OCI-LY1 (cell line): ENCODE data around the gene ZSWIM8.

Experiments used
- H2AFZ ChIP-seq: fragments of 200-600 bp; sonication (generic), shearing (Covaris generic); 2 replicates; pipeline ENCODE4 v1.6.0; 2014; ENCODE audit warnings: antibody characterized with exemption, mild to moderate bottlenecking, low read length
- H3F3A ChIP-seq: fragments of 200-600 bp; sonication (generic), shearing (Covaris generic); 2 replicates; pipeline ENCODE4 v1.6.0; 2014; ENCODE audit warnings: mild to moderate bottlenecking, antibody characterized with exemption, low read length, moderate library complexity; ENCODE audit not compliant: insufficient read depth
- H3K27ac ChIP-seq: fragments of 200-600 bp; sonication (generic); 2 replicates; pipeline ENCODE4 v1.5.1; 2014; ENCODE audit warnings: low read length, mixed run types, mild to moderate bottlenecking, low read depth; ENCODE audit not compliant: poor library complexity, severe bottlenecking
- H3K27me3 ChIP-seq: fragments of 200-600 bp; sonication (generic); 2 replicates; pipeline ENCODE4 v1.6.0; 2014; ENCODE audit warnings: antibody characterized with exemption, mild to moderate bottlenecking, low read length, moderate library complexity; ENCODE audit not compliant: insufficient read depth
- H3K36me3 ChIP-seq: fragments of 200-600 bp; sonication (generic); 2 replicates; pipeline ENCODE4 v1.6.1; 2014; ENCODE audit warnings: mild to moderate bottlenecking, antibody characterized with exemption, low read length, moderate library complexity, mixed read lengths; ENCODE audit not compliant: insufficient read depth
- H3K4me1 ChIP-seq: fragments of 200-600 bp; sonication (generic); 2 replicates; pipeline ENCODE4 v1.5.1; 2014; ENCODE audit warnings: mild to moderate bottlenecking, low read length, moderate library complexity; ENCODE audit not compliant: insufficient read depth, severe bottlenecking
- H3K4me2 ChIP-seq: fragments of 200-600 bp; sonication (generic), shearing (Covaris generic); 2 replicates; pipeline ENCODE4 v1.6.1; 2014; ENCODE audit warnings: low read length
- H3K4me3 ChIP-seq: fragments of 200-600 bp; sonication (generic); 2 replicates; pipeline ENCODE4 v1.5.1; 2014; ENCODE audit warnings: low read length, low read depth, mild to moderate bottlenecking, mixed read lengths; ENCODE audit not compliant: poor library complexity, severe bottlenecking
- H3K79me2 ChIP-seq: fragments of 200-600 bp; shearing (Covaris generic); 2 replicates; pipeline ENCODE4 v1.6.1; 2016; ENCODE audit warnings: mixed run types, low read length, mixed read lengths; ENCODE audit not compliant: insufficient read depth
- H3K9ac ChIP-seq: fragments of 200-600 bp; sonication (generic), shearing (Covaris generic); 2 replicates; pipeline ENCODE4 v1.6.1; 2014; ENCODE audit warnings: mild to moderate bottlenecking, low read length, mixed read lengths
- H3K9me2 ChIP-seq: fragments of 200-600 bp; sonication (generic), shearing (Covaris generic); 2 replicates; pipeline ENCODE4 v1.6.1; 2014; ENCODE audit warnings: low read depth, mild to moderate bottlenecking, low read length, mixed read lengths
- H3K9me3 ChIP-seq: fragments of 200-600 bp; shearing (Covaris generic); 2 replicates; pipeline ENCODE4 v1.6.1; 2014; ENCODE audit warnings: low read length, mixed read lengths
- H4K20me1 ChIP-seq: fragments of 200-600 bp; sonication (generic), shearing (Covaris generic); 2 replicates; pipeline ENCODE4 v1.6.0; 2016; ENCODE audit warnings: mild to moderate bottlenecking, low read length; ENCODE audit not compliant: insufficient read depth
- EZH2 ChIP-seq: fragments of 200-600 bp; sonication (generic), shearing (Covaris generic); IDR thresholded peaks from 2 replicates; pipeline ENCODE4 v1.8.0; 2017; ENCODE audit warnings: borderline replicate concordance, mixed run types, mild to moderate bottlenecking, antibody characterized with exemption, low read length, moderate library complexity, mixed read lengths
- TF ChIP-seq, protein P1 (sequence below): fragments of 200-600 bp; sonication (generic), shearing (Covaris generic); IDR thresholded peaks from 2 replicates; pipeline ENCODE4 v1.5.1; 2017; ENCODE audit warnings: mild to moderate bottlenecking, antibody characterized with exemption, low read length, moderate library complexity, mixed read lengths

Gene ZSWIM8

DNA sequence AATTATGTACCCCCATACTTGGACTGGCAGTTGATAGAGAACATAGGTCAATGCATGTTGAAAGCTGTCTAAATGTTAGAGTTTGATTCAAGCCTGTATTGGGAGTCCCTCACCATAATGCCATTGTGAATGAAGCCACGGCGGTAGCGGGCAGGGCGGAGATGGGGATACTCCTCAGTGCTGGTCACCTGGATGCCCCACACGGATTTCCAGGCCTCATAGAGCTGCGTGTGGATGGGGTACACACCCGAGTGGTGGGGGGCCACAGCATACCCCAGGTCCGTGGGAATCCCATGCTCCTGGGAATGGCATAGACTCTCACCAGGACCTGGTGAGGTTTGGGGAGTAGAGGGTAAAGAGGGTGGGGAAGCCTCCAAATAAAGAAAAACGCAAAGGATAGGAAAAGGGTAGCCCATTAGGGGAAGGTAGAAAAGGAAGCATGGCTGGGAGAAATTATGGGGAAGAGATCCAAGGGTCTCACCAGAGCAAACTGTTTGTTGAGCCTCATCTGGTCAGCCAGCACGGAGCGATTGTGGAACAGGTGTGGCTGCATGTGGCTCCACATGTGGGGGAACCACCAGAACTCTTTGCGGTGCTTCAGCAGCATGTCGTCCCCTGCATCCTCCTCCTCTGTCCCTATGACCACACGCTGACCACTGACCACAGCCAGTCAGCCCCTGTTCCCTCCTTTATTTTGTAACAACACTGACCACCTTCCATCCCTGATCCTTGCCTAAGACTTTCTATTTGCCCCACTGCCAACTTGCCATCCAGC is 21.0 kb downstream of the ZSWIM8 start:
- no peaks in the 10 kb centered on the region for H3K79me2 ChIP-seq
- H3K4me2 ChIP-seq: no peak overlapping the region
- H3K4me1 ChIP-seq: peaks cover 5% of the 10 kb centered on the region
- no peak overlapping the region for H3K4me3 ChIP-seq
- no peaks in the 10 kb centered on the region for H3K9me3 ChIP-seq
- H3K27ac ChIP-seq: no peak overlapping the region
- H3K27me3 ChIP-seq: no peaks in the 10 kb centered on the region
- no peaks in the 10 kb centered on the region for H4K20me1 ChIP-seq
- H3K36me3 ChIP-seq: peaks cover 70% of the 10 kb centered on the region
- H2AFZ ChIP-seq: no peak overlapping the region
- H3K9me2 ChIP-seq: no peaks in the 10 kb centered on the region
- no peaks in the 10 kb centered on the region for H3F3A ChIP-seq
- TF ChIP-seq EZH2: no peak
- TF ChIP-seq, protein P1, sequence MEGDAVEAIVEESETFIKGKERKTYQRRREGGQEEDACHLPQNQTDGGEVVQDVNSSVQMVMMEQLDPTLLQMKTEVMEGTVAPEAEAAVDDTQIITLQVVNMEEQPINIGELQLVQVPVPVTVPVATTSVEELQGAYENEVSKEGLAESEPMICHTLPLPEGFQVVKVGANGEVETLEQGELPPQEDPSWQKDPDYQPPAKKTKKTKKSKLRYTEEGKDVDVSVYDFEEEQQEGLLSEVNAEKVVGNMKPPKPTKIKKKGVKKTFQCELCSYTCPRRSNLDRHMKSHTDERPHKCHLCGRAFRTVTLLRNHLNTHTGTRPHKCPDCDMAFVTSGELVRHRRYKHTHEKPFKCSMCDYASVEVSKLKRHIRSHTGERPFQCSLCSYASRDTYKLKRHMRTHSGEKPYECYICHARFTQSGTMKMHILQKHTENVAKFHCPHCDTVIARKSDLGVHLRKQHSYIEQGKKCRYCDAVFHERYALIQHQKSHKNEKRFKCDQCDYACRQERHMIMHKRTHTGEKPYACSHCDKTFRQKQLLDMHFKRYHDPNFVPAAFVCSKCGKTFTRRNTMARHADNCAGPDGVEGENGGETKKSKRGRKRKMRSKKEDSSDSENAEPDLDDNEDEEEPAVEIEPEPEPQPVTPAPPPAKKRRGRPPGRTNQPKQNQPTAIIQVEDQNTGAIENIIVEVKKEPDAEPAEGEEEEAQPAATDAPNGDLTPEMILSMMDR: no peak
- H3K9ac ChIP-seq: no peak overlapping the region

DNA sequence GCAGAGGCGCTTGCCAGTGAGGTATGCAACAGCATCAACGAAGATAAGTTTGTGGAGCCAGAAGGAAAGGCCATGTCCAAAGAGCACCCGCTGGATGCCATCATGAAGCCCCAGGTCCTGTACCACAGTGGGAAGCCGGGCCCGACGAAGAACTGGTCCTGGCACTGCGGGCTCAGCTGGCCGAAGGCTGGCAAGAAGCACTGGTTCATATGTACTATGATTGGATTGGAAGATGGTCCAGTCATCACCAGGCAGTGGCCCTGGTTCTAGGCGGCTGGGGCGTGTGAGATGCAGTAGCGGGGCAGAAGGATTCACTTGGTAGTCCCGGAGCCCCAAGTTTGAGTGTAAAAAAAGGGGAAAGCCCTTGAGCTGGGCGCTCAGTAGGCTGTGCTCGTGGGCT is 22.1 kb downstream of the ZSWIM8 start:
- H2AFZ ChIP-seq: no peak overlapping the region
- H3K36me3 ChIP-seq: peaks cover 59% of the 10 kb centered on the region
- H3K27me3 ChIP-seq: no peaks in the 10 kb centered on the region
- no peak overlapping the region for H3K4me3 ChIP-seq
- H4K20me1 ChIP-seq: no peaks in the 10 kb centered on the region
- no peaks in the 10 kb centered on the region for H3K9me3 ChIP-seq
- TF ChIP-seq, protein P1: no peak
- no peak for TF ChIP-seq EZH2
- no peak overlapping the region for H3K4me2 ChIP-seq
- no peak overlapping the region for H3K27ac ChIP-seq
- no peaks in the 10 kb centered on the region for H3F3A ChIP-seq
- H3K9ac ChIP-seq: no peak overlapping the region
- peaks cover 8% of the 10 kb centered on the region for H3K4me1 ChIP-seq
- H3K79me2 ChIP-seq: no peaks in the 10 kb centered on the region
- H3K9me2 ChIP-seq: no peaks in the 10 kb centered on the region

DNA sequence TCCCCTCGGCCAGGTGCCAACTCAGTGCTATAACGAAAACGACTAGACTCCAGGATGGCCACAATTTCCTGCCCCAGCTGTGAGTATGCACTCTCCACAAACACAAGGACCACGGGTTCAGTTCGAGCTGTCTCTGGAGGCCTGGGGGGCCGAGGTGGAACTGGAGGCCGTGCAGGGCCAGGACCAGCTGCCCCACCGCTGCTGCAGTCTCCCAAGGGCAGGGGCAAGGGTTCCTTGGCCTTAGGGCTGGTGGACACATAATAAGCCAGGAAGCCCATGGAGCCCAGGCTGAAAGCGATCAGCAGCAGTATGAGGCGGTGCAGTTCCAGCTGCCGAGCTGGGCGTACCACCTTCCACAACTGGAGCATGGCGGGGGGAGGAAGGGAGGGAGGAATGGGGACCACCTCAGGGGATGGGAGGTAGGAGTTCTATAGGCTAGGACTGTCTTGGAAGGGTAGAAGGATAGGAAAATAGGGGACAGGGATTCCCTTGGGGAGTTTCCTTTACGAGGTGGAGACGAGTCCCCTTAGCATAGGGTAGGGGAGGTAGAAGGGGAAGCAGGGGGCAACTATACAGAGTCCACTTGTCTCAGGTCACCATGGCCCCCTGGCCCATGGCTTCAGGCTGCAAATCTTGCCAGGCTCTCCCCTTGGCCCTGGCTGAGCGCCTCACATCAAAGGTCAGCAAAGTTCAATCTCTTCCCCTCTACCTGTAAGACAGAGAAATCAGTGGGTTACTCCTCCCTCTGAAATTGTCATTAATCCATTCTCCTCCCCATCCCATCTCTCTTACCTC is 22.8 kb downstream of the ZSWIM8 start:
- Histone ChIP-seq H3K4me3 (no peak overlapping the region), H2AFZ (no peak overlapping the region), H3K9me3 (no peaks in the 10 kb centered on the region), H3K36me3 (peaks cover 51% of the 10 kb centered on the region), H3K4me1 (peaks cover 8% of the 10 kb centered on the region), H3F3A (no peaks in the 10 kb centered on the region), H4K20me1 (no peaks in the 10 kb centered on the region), H3K9ac (no peak overlapping the region), H3K27me3 (no peaks in the 10 kb centered on the region), H3K79me2 (no peaks in the 10 kb centered on the region), H3K27ac (no peak overlapping the region), H3K9me2 (no peaks in the 10 kb centered on the region), H3K4me2 (no peak overlapping the region)
- no peak for TF ChIP-seq EZH2
- TF ChIP-seq, protein P1: no peak
